DMS114 treated with DMSO at 0.1 percent for 48 hours (cell line): ENCODE data around the gene DAPK1.

Experiments used
- DNase-seq: peaks from one replicate; lab custom pipeline; 2025; ENCODE audit not compliant: unreplicated experiment; lab: John Stamatoyannopoulos, UW

The DAPK1 gene

GRCh38 chr9:87609002-87609401 is 111.3 kb downstream of the DAPK1 start:
- DNase-seq = no peak

GRCh38 chr9:87609486-87609885 is 111.8 kb downstream of the DAPK1 start:
- DNase-seq = no peak

GRCh38 chr9:87610200-87611155 is 112.8 kb downstream of the DAPK1 start:
- no peak for DNase-seq

- DNase-seq = no peak
Measured at GRCh38 chr9:87611776-87612175, 114.1 kb downstream of the DAPK1 start.

GRCh38 chr9:87612536-87612935 is 114.9 kb downstream of the DAPK1 start:
- no peak for DNase-seq

GRCh38 chr9:87613265-87614111 is 115.8 kb downstream of the DAPK1 start:
- DNase-seq = no peak

GRCh38 chr9:87614397-87614796 is 116.7 kb downstream of the DAPK1 start:
- DNase-seq = no peak

- DNase-seq = no peak
Measured at GRCh38 chr9:87615136-87615535, 117.5 kb downstream of the DAPK1 start.

- no peak for DNase-seq
Measured at GRCh38 chr9:87615547-87616148, 118.0 kb downstream of the DAPK1 start.

GRCh38 chr9:87618226-87618625 is 120.6 kb downstream of the DAPK1 start:
- DNase-seq = no peak

- DNase-seq = no peak
Measured at GRCh38 chr9:87618931-87619330, 121.3 kb downstream of the DAPK1 start.

- DNase-seq = no peak
Measured at GRCh38 chr9:87619346-87619745, 121.7 kb downstream of the DAPK1 start.

GRCh38 chr9:87620731-87621322 is 123.2 kb downstream of the DAPK1 start:
- no peak for DNase-seq

- DNase-seq = no peak
Measured at GRCh38 chr9:87622098-87622497, 124.4 kb downstream of the DAPK1 start.

GRCh38 chr9:87622923-87623322 is 125.3 kb downstream of the DAPK1 start:
- DNase-seq = no peak

GRCh38 chr9:87628346-87628745 is 130.7 kb downstream of the DAPK1 start:
- DNase-seq = no peak

- no peak for DNase-seq
Measured at GRCh38 chr9:87629104-87629503, 131.4 kb downstream of the DAPK1 start.

- no peak for DNase-seq
Measured at GRCh38 chr9:87630266-87630665, 132.6 kb downstream of the DAPK1 start.

- DNase-seq = no peak
Measured at GRCh38 chr9:87630846-87631245, 133.2 kb downstream of the DAPK1 start.

GRCh38 chr9:87635656-87636501 is 138.2 kb downstream of the DAPK1 start:
- no peak for DNase-seq
